Neural cell (in vitro differentiated cells): Measurements from ENCODE around the gene RSRC1.

ENCODE experiments used
- CTCF ChIP-seq: fragments of 450-650 bp; IDR thresholded peaks from 2 replicates; pipeline ENCODE4 v1.5.1; 2014; ENCODE audit warnings: antibody characterized with exemption, mild to moderate bottlenecking, moderate library complexity; ENCODE audit not compliant: poor library complexity, severe bottlenecking
- EP300 ChIP-seq: fragments of 450-650 bp; conservative IDR thresholded peaks from 2 replicates; pipeline ENCODE4 v1.6.1; 2014; ENCODE audit warnings: antibody characterized with exemption, mild to moderate bottlenecking, moderate library complexity; ENCODE audit not compliant: poor library complexity, severe bottlenecking
- EZH2 ChIP-seq: fragments of 200-600, 300-800 bp; shearing (Covaris generic), sonication (generic); IDR thresholded peaks from 2 replicates; pipeline ENCODE4 v1.6.1; 2014; ENCODE audit warnings: antibody characterized with exemption, low read length, borderline replicate concordance, mild to moderate bottlenecking; ENCODE audit not compliant: insufficient read depth, poor library complexity, severe bottlenecking
- MXI1 ChIP-seq: fragments of 450-650 bp; conservative IDR thresholded peaks from 2 replicates; pipeline ENCODE4 v1.6.1; 2014; ENCODE audit warnings: antibody characterized with exemption, mild to moderate bottlenecking; ENCODE audit not compliant: poor library complexity, severe bottlenecking
- POLR2AphosphoS5 ChIP-seq: IDR thresholded peaks from 2 replicates; pipeline ENCODE4 v1.6.1; 2012
- RAD21 ChIP-seq: fragments of 450-650 bp; conservative IDR thresholded peaks from 2 replicates; pipeline ENCODE4 v1.6.1; 2014; ENCODE audit warnings: antibody characterized with exemption, mild to moderate bottlenecking, moderate library complexity
- REST ChIP-seq: IDR thresholded peaks from 2 replicates; pipeline ENCODE4 v1.6.1; 2012; ENCODE audit warnings: borderline replicate concordance
- SMC3 ChIP-seq: fragments of 450-650 bp; conservative IDR thresholded peaks from 2 replicates; pipeline ENCODE4 v1.6.1; 2014; ENCODE audit warnings: antibody characterized with exemption, mild to moderate bottlenecking, moderate library complexity; ENCODE audit not compliant: poor library complexity

GRCh38 chr3:158103081-158103886 is 6.6 kb upstream of the RSRC1 start:
- TF ChIP-seq EZH2 (peak; percentile 72), SMC3 (no peak), CTCF (no peak), MXI1 (no peak), RAD21 (no peak), REST (no peak), EP300 (no peak), POLR2AphosphoS5 (no peak)
